Hippocampal formation (tissue), 2 donors: ENCODE measurements around the gene CYP27C1.
"Not testable (repeated sequence)": the region's sequence is repeated elsewhere in the genome, so short reads cannot be mapped to it uniquely, and the experiment has no call there.

Experiments
- DNase-seq, 2 donors: peaks; one replicate each; lab custom pipeline; 2025; lab: John Stamatoyannopoulos, UW

CYP27C1 gene

GRCh38 chr2:127224135-127224534, 4.0 kb upstream of the CYP27C1 start:
- not testable (repeated sequence) for DNase-seq

- DNase-seq, result no peak
Observed at GRCh38 chr2:127220768-127221527, 849 bp upstream of the CYP27C1 start.

GRCh38 chr2:127219171-127220070, 678 bp downstream of the CYP27C1 start:
- no peak for DNase-seq

- DNase-seq, result no peak
Observed at GRCh38 chr2:127218812-127219170, 1.3 kb downstream of the CYP27C1 start.

GRCh38 chr2:127217470-127218325, 2.4 kb downstream of the CYP27C1 start:
- no peak for DNase-seq

- DNase-seq, result no peak
Observed at GRCh38 chr2:127216593-127216992, 3.5 kb downstream of the CYP27C1 start.

GRCh38 chr2:127216095-127216494, 4.0 kb downstream of the CYP27C1 start:
- no peak for DNase-seq

- DNase-seq, result not testable (repeated sequence)
Observed at GRCh38 chr2:127214201-127214600, 5.9 kb downstream of the CYP27C1 start.

- no peak for DNase-seq
Observed at GRCh38 chr2:127208313-127208712, 11.8 kb downstream of the CYP27C1 start.

- no peak for DNase-seq
Observed at GRCh38 chr2:127205218-127206125, 14.6 kb downstream of the CYP27C1 start.

- DNase-seq, result no peak
Observed at GRCh38 chr2:127201452-127201851, 18.6 kb downstream of the CYP27C1 start.

GRCh38 chr2:127200962-127201361, 19.1 kb downstream of the CYP27C1 start:
- DNase-seq, result no peak

- DNase-seq, result no peak
Observed at GRCh38 chr2:127199223-127199622, 20.9 kb downstream of the CYP27C1 start.

- DNase-seq, result no peak
Observed at GRCh38 chr2:127197475-127198385, 22.4 kb downstream of the CYP27C1 start.

- no peak for DNase-seq
Observed at GRCh38 chr2:127196998-127197397, 23.1 kb downstream of the CYP27C1 start.

GRCh38 chr2:127196549-127196948, 23.6 kb downstream of the CYP27C1 start:
- no peak for DNase-seq

GRCh38 chr2:127195140-127196074, 24.7 kb downstream of the CYP27C1 start:
- no peak for DNase-seq

GRCh38 chr2:127194447-127194846, 25.7 kb downstream of the CYP27C1 start:
- no peak for DNase-seq

- DNase-seq, result no peak
Observed at GRCh38 chr2:127193967-127194280, 26.2 kb downstream of the CYP27C1 start.
